Keratinocyte (primary cell): ENCODE data around the gene BCAS4.

Experiments
- CTCF ChIP-seq, 3 experiments: IDR thresholded peaks in 1 of 3; conservative IDR thresholded peaks in 1 of 3; optimal IDR thresholded peaks in 1 of 3; 2 replicates in 2 of 3; 3 replicates in 1 of 3; pipeline versions ENCODE3 to v1.5.1; 2011; ENCODE audit warnings: low read length in 3 of 3, mild to moderate bottlenecking in 3 of 3, moderate library complexity in 2 of 3, control low read depth in 1 of 3, inconsistent platforms in 1 of 3; ENCODE audit not compliant: insufficient read depth in 2 of 3; ENCODE audit errors: extremely low read depth in 1 of 3
- EZH2 ChIP-seq: IDR thresholded peaks from one replicate; pipeline ENCODE4 v1.6.1; 2012; ENCODE audit warnings: inconsistent platforms, mild to moderate bottlenecking, low read length, moderate library complexity

GRCh38 chr20:50862546-50862945 lies 67.7 kb downstream of the BCAS4 start:
- no peak for TF ChIP-seq EZH2
- no peak for TF ChIP-seq CTCF (optimal IDR thresholded peaks at IDR 0.05 in 1 of 3, IDR thresholded peaks at IDR 0.05 in 1 of 3, conservative IDR thresholded peaks at IDR 0.05 in 1 of 3; ENCODE audit: extremely low read depth in 1 of 3, insufficient read depth in 2 of 3, low read length in 3 of 3)
